ENCODE data around the gene CAV1.

- no peak for TF ChIP-seq POLR2A (IDR thresholded peaks at IDR 0.05)
- TF ChIP-seq EP300 (IDR thresholded peaks at IDR 0.05): no peak
- TF ChIP-seq CTCF (IDR thresholded peaks at IDR 0.05): no peak
- no peak for TF ChIP-seq POLR2AphosphoS5 (IDR thresholded peaks at IDR 0.05)
Measured at GRCh38 chr7:116487907-116488521, 36.8 kb upstream of the CAV1 start.
